ENCODE data around the gene CHCT1.

Gene CHCT1

GRCh38 chr17:60391471-60392041, 30.7 kb upstream of the CHCT1 start:
- no peak overlapping the region for H3K4ac ChIP-seq (ENCODE audit: low read length)
- peak overlapping the region; percentile 3 for H2BK15ac ChIP-seq (ENCODE audit: low read length)
- H4K91ac ChIP-seq (ENCODE audit: low read depth, low read length, poor library complexity): no peak overlapping the region
- no peaks in the 10 kb centered on the region for H3K36me3 ChIP-seq (replicated peaks in 1 of 2; ENCODE audit: control insufficient read depth in 2 of 2, insufficient read depth in 2 of 2, low read length in 2 of 2)
- WGBS, 2 donors (ENCODE audit: extremely low coverage in 2 of 2, insufficient read length in 2 of 2, insufficient replicate concordance in 1 of 2): no CpG with 5 or more reads among the region's 36 CpGs
- peak overlapping the region; percentile 69 to 93 for H3K4me3 ChIP-seq (ENCODE audit: low read length in 2 of 2)
- H2AFZ ChIP-seq (ENCODE audit: low read length): peak overlapping the region; percentile 97
- H2BK12ac ChIP-seq (ENCODE audit: low read length): no peak overlapping the region
- no peaks in the 10 kb centered on the region for H3K27me3 ChIP-seq (ENCODE audit: control insufficient read depth in 3 of 3, insufficient read depth in 3 of 3, low read depth in 1 of 3, low read length in 3 of 3)
- DNase-seq (ENCODE audit: low spot score): no peak
- H2BK5ac ChIP-seq (ENCODE audit: low read length): peak overlapping the region; percentile 99
- peak overlapping the region; percentile 42 for H2AK5ac ChIP-seq (ENCODE audit: low read depth, low read length)
- peak overlapping the region; percentile 93 for H3K27ac ChIP-seq (replicated peaks; ENCODE audit: low read length)
- peak overlapping the region; percentile 95 for H3K9ac ChIP-seq (ENCODE audit: low read depth, low read length, poor library complexity)
- H3K23ac ChIP-seq (ENCODE audit: low read depth, low read length, poor library complexity): peak overlapping the region; percentile 90
- H4K8ac ChIP-seq (ENCODE audit: low read depth, low read length): no peak overlapping the region
- no peak overlapping the region for H3K14ac ChIP-seq (ENCODE audit: low read length)
- peak overlapping the region; percentile 26 for H2BK120ac ChIP-seq (ENCODE audit: low read depth, low read length)
- H3K9me3 ChIP-seq (replicated peaks in 1 of 2; ENCODE audit: control insufficient read depth in 2 of 2, insufficient read depth in 1 of 2, low read depth in 1 of 2, low read length in 2 of 2): no peaks in the 10 kb centered on the region
- H3K4me2 ChIP-seq (ENCODE audit: insufficient read depth, low read length, poor library complexity, severe bottlenecking): peak overlapping the region; percentile 91
- H3K79me1 ChIP-seq (ENCODE audit: low read depth, low read length): no peaks in the 10 kb centered on the region
- H3K18ac ChIP-seq (ENCODE audit: low read length): peak overlapping the region; percentile 96
- H3K4me1 ChIP-seq (ENCODE audit: control insufficient read depth in 2 of 2, insufficient read depth in 1 of 2, low read depth in 1 of 2, low read length in 2 of 2): peaks cover 1 to 6% of the 10 kb centered on the region in 2 donors

DNA sequence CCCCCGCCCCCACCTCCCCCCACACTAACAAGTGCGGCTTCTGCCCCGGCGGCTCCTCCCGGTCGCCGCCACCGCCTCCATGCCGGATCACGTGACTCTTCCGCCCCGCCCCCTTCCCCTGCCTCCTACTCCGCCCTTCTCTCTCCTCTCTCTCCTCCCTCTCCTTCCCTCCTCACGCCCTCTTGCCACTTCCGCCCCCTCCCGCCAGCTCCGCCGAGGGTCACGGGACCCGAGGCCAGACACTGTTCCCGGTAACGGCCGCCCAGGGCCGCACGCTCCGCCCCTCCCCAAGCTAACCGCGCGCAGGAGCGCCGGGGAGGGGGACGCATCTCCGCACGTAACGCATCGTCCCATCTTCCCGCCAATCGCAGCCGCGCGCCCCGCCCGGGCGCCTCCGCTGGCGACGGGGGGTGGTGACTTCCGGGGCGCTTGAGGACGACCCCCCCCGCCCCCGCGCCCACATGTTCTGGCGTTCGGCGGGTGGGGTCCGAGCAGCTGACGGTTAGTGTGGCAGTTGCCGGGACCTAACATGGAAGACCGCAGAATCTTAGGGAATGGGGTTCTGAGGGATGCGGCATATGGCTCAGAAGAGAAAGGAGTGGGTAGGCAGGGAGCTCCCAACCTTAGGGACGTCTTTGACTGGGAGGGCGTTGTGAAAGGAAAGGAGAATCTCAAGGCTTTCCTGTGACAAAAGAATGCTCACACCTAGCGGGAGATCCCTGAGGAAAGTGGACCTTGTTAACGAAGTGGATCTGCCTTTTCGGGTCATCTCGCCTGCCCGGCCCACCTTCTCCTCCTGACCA, 30.0 kb upstream of the CHCT1 start, which contains the start of gene USP32:
Gene USP32, minus strand, starts transcription at position 92 of the 803 bp plus-strand sequence. CDS start 194 bp downstream, outside the sequence.
- Histone ChIP-seq H3K27ac (replicated peaks; ENCODE audit: low read length) (peak within 1 kb of the TSS; percentile 93), H4K91ac (ENCODE audit: low read depth, low read length, poor library complexity) (no peak within 1 kb of the TSS), H3K4me2 (ENCODE audit: insufficient read depth, low read length, poor library complexity, severe bottlenecking) (peak within 1 kb of the TSS; percentile 91), H2BK15ac (ENCODE audit: low read length) (peak within 1 kb of the TSS; percentile 11), H3K79me1 (ENCODE audit: low read depth, low read length) (no peaks in the 10 kb centered on the region), H3K4me1 (ENCODE audit: control insufficient read depth in 2 of 2, insufficient read depth in 1 of 2, low read depth in 1 of 2, low read length in 2 of 2) (peaks cover 0 to 6% of the 10 kb centered on the region in 2 donors), H3K4me3 (ENCODE audit: low read length in 2 of 2) (peak within 1 kb of the TSS; percentile 69 to 93), H3K14ac (ENCODE audit: low read length) (no peak within 1 kb of the TSS), H3K36me3 (replicated peaks in 1 of 2; ENCODE audit: control insufficient read depth in 2 of 2, insufficient read depth in 2 of 2, low read length in 2 of 2) (no peaks in the 10 kb centered on the region), H2BK12ac (ENCODE audit: low read length) (no peak within 1 kb of the TSS), H3K9ac (ENCODE audit: low read depth, low read length, poor library complexity) (peak within 1 kb of the TSS; percentile 95), H2BK120ac (ENCODE audit: low read depth, low read length) (peak within 1 kb of the TSS; percentile 26), H3K4ac (ENCODE audit: low read length) (no peak within 1 kb of the TSS), H2AFZ (ENCODE audit: low read length) (peak within 1 kb of the TSS; percentile 97), H3K9me3 (replicated peaks in 1 of 2; ENCODE audit: control insufficient read depth in 2 of 2, insufficient read depth in 1 of 2, low read depth in 1 of 2, low read length in 2 of 2) (no peaks in the 10 kb centered on the region), H3K23ac (ENCODE audit: low read depth, low read length, poor library complexity) (peak within 1 kb of the TSS; percentile 90), H3K18ac (ENCODE audit: low read length) (peak within 1 kb of the TSS; percentile 96), H2AK5ac (ENCODE audit: low read depth, low read length) (peak within 1 kb of the TSS; percentile 42), H4K8ac (ENCODE audit: low read depth, low read length) (no peak within 1 kb of the TSS), H3K27me3 (ENCODE audit: control insufficient read depth in 3 of 3, insufficient read depth in 3 of 3, low read depth in 1 of 3, low read length in 3 of 3) (no peaks in the 10 kb centered on the region), H2BK5ac (ENCODE audit: low read length) (peak within 1 kb of the TSS; percentile 99)
- DNase-seq (ENCODE audit: low spot score): peak; percentile 96
- WGBS, 2 donors (ENCODE audit: extremely low coverage in 2 of 2, insufficient read length in 2 of 2, insufficient replicate concordance in 1 of 2): no CpG with 5 or more reads among the region's 68 CpGs

DNA sequence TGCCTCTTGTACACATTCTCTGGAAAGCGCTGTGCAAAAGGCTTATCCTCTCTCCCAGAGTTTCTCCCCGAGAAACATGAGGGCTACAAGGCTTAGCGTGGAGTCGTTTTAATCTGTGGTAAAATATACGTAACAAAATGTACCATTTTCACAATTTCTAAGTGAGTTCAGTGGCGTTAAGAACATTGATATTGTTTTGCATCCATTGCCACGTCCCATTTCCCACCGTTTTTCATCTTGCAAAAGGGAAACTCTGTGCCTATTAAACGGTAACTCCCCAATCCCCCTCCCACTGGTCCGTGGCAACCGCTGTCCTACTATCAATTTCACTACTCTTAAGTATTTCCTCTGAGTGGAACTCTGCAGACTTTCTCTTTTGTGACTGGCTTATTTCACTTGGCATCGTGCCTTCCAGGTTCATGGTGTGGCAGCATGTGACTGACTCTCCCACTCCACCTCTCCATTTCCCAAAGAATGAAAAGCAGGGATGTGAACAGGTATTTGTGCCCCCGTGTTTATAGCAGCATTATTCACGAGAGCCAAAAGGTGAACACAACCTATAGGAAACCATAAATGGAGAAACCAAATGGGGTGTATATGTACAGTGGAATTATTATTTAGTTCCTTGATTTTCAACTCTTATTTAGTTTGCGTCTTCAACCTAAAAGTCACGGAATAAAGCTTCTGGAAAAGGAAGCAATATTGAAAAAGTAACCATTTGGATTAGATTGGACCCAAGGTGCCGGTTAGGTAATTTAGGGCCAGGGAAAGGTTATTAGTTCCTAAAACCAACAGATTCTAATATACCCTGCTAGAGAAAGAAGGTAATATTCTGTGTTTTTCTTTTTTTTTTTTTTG, 29.2 kb upstream of the CHCT1 start:
- Histone ChIP-seq H3K4me3 (ENCODE audit: low read length in 2 of 2) (peak overlapping the region; percentile 69 to 93), H4K8ac (ENCODE audit: low read depth, low read length) (no peak overlapping the region), H3K27me3 (ENCODE audit: control insufficient read depth in 3 of 3, insufficient read depth in 3 of 3, low read depth in 1 of 3, low read length in 3 of 3) (no peaks in the 10 kb centered on the region), H3K4ac (ENCODE audit: low read length) (no peak overlapping the region), H2BK5ac (ENCODE audit: low read length) (peak overlapping the region; percentile 56), H2BK120ac (ENCODE audit: low read depth, low read length) (no peak overlapping the region), H3K9ac (ENCODE audit: low read depth, low read length, poor library complexity) (peak overlapping the region; percentile 87), H4K91ac (ENCODE audit: low read depth, low read length, poor library complexity) (no peak overlapping the region), H3K27ac (replicated peaks; ENCODE audit: low read length) (peak overlapping the region; percentile 93), H3K79me1 (ENCODE audit: low read depth, low read length) (no peaks in the 10 kb centered on the region), H2AK5ac (ENCODE audit: low read depth, low read length) (peak overlapping the region; percentile 1), H3K9me3 (replicated peaks in 1 of 2; ENCODE audit: control insufficient read depth in 2 of 2, insufficient read depth in 1 of 2, low read depth in 1 of 2, low read length in 2 of 2) (no peaks in the 10 kb centered on the region), H3K18ac (ENCODE audit: low read length) (peak overlapping the region; percentile 88), H3K4me2 (ENCODE audit: insufficient read depth, low read length, poor library complexity, severe bottlenecking) (peak overlapping the region; percentile 89), H2BK15ac (ENCODE audit: low read length) (peak overlapping the region; percentile 11), H2AFZ (ENCODE audit: low read length) (peak overlapping the region; percentile 97), H3K4me1 (ENCODE audit: control insufficient read depth in 2 of 2, insufficient read depth in 1 of 2, low read depth in 1 of 2, low read length in 2 of 2) (peaks cover 0 to 6% of the 10 kb centered on the region in 2 donors), H3K36me3 (replicated peaks in 1 of 2; ENCODE audit: control insufficient read depth in 2 of 2, insufficient read depth in 2 of 2, low read length in 2 of 2) (no peaks in the 10 kb centered on the region), H3K23ac (ENCODE audit: low read depth, low read length, poor library complexity) (no peak overlapping the region), H3K14ac (ENCODE audit: low read length) (no peak overlapping the region), H2BK12ac (ENCODE audit: low read length) (no peak overlapping the region)
- WGBS, 2 donors (ENCODE audit: extremely low coverage in 2 of 2, insufficient read length in 2 of 2, insufficient replicate concordance in 1 of 2): no CpG with 5 or more reads among the region's 17 CpGs
- DNase-seq (ENCODE audit: low spot score): no peak

All from neuronal stem cell (in vitro differentiated cells).